ENCODE data around the gene SETD5. TPM values are rescaled to one million over a fixed set of nuclear protein-coding genes. Genes with fewer than 3 reads are reported as not detected.

The SETD5 gene
- total RNA-seq, 1 donor from 2014 or later = 198 TPM

DNA sequence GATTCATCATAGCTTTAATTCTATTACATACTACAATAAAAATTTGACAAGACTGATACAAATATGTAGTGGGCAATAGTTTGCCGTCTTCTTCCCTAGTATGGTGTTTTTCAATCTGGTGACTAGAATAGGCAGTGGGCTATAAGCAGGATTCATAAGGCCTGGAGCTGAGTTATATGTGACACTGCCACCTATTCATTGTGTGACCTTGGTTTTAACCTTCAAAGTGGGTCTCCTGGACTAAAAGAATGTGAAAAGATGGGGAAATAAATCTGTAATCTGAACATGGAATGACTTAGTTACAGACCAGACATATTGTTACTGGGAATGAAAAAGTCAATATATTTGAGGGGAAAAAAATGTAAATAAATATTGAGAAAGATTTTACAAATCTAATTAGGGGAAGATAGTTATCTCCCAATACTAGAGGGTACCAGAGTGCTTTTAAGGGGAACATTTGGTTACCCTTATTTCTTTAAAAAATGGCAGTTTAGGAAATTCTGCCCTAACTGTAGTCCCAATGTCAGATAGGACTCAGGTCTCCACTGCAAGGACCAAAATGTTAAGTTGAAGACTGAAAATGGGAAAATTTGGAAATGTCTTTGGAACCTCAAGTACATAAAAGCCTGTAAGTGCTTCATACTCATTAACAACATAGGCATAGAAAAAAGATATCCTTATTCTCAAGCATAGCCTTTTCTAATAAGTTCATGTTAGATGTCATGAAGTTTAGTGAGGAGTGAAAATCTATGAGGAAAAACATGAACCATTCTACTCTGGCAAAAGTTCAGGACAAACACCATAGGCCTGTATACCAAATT, 10.7 kb upstream of the SETD5 start:
- H3K4me1 Mint-ChIP-seq = peaks cover 3% of the 10 kb centered on the region
- TF ChIP-seq, protein P1, sequence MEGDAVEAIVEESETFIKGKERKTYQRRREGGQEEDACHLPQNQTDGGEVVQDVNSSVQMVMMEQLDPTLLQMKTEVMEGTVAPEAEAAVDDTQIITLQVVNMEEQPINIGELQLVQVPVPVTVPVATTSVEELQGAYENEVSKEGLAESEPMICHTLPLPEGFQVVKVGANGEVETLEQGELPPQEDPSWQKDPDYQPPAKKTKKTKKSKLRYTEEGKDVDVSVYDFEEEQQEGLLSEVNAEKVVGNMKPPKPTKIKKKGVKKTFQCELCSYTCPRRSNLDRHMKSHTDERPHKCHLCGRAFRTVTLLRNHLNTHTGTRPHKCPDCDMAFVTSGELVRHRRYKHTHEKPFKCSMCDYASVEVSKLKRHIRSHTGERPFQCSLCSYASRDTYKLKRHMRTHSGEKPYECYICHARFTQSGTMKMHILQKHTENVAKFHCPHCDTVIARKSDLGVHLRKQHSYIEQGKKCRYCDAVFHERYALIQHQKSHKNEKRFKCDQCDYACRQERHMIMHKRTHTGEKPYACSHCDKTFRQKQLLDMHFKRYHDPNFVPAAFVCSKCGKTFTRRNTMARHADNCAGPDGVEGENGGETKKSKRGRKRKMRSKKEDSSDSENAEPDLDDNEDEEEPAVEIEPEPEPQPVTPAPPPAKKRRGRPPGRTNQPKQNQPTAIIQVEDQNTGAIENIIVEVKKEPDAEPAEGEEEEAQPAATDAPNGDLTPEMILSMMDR (conservative IDR thresholded peaks at IDR 0.05) = no peak
- H3K36me3 Mint-ChIP-seq (ENCODE audit: low read depth) = peaks cover 14% of the 10 kb centered on the region
- no peaks in the 10 kb centered on the region for H3K9me3 Mint-ChIP-seq
- no peak overlapping the region for H3K27ac Mint-ChIP-seq (ENCODE audit: unreplicated experiment)
- no peaks in the 10 kb centered on the region for H3K27me3 Mint-ChIP-seq (ENCODE audit: low read depth)
- H3K4me3 Mint-ChIP-seq = no peak overlapping the region
- no peak for DNase-seq (ENCODE audit: low read depth, low spot score)

DNA sequence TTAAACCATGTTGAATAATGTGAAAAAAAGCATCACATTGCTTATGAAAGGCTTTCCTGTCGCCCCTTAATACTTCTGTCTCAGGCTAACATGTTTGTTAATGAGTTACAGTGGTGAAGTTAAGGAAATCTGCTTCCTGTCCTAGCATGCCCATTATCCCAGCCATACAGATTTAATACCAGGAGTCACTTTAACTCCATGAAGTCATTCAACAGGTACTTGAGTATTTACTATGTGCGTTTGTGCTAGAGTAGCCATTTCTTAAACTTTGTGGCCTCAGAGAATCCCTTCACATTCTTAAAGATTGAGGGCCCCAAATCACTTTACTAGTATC, 10.1 kb upstream of the SETD5 start:
- no peaks in the 10 kb centered on the region for H3K9me3 Mint-ChIP-seq
- peaks cover 7% of the 10 kb centered on the region for H3K4me1 Mint-ChIP-seq
- TF ChIP-seq, protein P1 (conservative IDR thresholded peaks at IDR 0.05) = no peak
- no peak overlapping the region for H3K4me3 Mint-ChIP-seq
- no peak overlapping the region for H3K27ac Mint-ChIP-seq (ENCODE audit: unreplicated experiment)
- H3K27me3 Mint-ChIP-seq (ENCODE audit: low read depth) = no peaks in the 10 kb centered on the region
- DNase-seq (ENCODE audit: low read depth, low spot score) = no peak
- peaks cover 16% of the 10 kb centered on the region for H3K36me3 Mint-ChIP-seq (ENCODE audit: low read depth)

DNA sequence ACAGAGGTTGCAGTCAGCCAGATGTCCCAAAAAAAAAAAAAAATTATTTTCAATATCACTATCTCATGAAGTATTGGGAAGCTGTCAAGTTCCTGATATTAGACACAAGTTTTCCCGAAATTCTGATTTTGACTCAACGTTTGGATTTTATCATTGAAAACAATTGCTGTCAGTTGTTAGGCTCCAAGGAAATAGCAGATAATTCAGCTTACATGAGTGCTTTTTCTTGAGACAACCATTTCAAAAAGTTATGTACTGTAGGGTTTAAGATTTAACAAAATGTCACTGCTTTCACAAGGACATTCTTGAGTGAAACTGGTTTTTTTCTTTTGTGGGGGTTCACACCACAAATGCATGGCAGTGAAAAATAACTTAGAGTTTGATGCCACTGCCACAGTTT, 9.3 kb upstream of the SETD5 start:
- peaks cover 20% of the 10 kb centered on the region for H3K36me3 Mint-ChIP-seq (ENCODE audit: low read depth)
- H3K9me3 Mint-ChIP-seq = no peaks in the 10 kb centered on the region
- DNase-seq (ENCODE audit: low read depth, low spot score) = no peak
- H3K4me3 Mint-ChIP-seq = no peak overlapping the region
- H3K27me3 Mint-ChIP-seq (ENCODE audit: low read depth) = no peaks in the 10 kb centered on the region
- peaks cover 7% of the 10 kb centered on the region for H3K4me1 Mint-ChIP-seq
- H3K27ac Mint-ChIP-seq (ENCODE audit: unreplicated experiment) = no peak overlapping the region
- TF ChIP-seq, protein P1 (conservative IDR thresholded peaks at IDR 0.05) = no peak

DNA sequence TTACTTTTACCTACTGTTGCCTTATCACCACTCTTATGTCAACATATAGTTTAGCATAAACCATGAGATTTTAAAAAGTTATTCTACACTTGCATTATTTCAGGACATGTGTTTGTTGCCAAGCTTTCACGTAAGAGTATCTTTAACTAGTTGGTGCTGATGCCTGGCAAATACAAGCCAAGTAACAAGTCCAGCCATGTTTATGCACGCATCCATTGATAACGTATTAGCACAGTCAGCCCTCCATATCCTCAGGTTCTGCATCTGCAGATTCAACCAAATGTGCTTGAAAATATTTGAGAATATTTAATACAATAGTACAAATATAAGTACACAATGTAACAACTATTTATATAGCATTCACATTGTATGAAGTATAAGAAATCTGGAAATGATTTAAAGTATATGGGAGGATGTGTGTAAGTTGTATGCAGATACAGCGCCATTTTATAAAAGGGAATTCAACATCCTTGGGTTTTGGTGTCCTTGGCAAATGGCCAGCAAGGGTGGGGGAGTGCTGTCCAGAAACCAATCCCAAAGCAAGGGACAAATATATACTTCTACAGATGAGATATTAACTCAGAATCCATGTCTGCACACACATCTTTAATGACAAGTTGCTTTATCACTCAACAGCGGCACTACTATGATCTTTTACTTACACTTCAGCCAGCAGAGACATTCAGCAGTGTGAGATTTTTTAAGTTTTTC, 8.7 kb upstream of the SETD5 start:
- H3K27me3 Mint-ChIP-seq (ENCODE audit: low read depth) = no peaks in the 10 kb centered on the region
- H3K4me1 Mint-ChIP-seq = peaks cover 11% of the 10 kb centered on the region
- no peak overlapping the region for H3K27ac Mint-ChIP-seq (ENCODE audit: unreplicated experiment)
- H3K36me3 Mint-ChIP-seq (ENCODE audit: low read depth) = peaks cover 20% of the 10 kb centered on the region
- H3K4me3 Mint-ChIP-seq = no peak overlapping the region
- TF ChIP-seq, protein P1 (conservative IDR thresholded peaks at IDR 0.05) = no peak
- no peak for DNase-seq (ENCODE audit: low read depth, low spot score)
- H3K9me3 Mint-ChIP-seq = no peaks in the 10 kb centered on the region

DNA sequence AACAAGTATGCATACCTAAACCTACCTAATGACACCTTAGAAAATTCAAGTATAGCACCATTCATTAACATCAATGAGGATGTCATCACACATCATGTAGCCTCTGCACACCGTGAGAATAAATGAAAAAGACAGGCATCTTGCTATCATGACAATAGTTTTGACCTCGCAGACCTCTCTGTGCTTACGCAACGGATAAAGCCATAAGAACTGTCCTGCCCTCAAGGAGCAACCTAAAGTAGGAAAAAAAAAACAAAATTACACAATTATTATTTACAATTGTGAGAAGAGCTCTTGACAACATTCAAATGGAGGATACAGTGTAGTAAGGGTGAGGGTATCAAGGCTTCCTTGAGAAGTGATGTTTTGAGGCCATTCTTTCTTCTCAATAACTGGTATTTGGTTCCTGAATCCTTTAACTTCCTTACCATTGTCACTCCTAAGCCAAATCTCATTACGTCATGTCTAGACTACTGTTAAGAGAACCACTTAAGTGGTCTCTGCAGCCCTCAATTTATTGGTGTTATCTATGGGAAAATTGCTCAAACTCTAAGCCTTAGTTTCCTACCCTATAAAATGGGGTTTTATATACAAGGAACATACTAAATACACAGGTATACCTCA, 7.0 kb upstream of the SETD5 start:
- H3K4me1 Mint-ChIP-seq = peaks cover 26% of the 10 kb centered on the region
- H3K4me3 Mint-ChIP-seq = peak overlapping the region; percentile 31
- no peak for DNase-seq (ENCODE audit: low read depth, low spot score)
- peaks cover 20% of the 10 kb centered on the region for H3K36me3 Mint-ChIP-seq (ENCODE audit: low read depth)
- H3K27me3 Mint-ChIP-seq (ENCODE audit: low read depth) = no peaks in the 10 kb centered on the region
- TF ChIP-seq, protein P1 (conservative IDR thresholded peaks at IDR 0.05) = no peak
- H3K27ac Mint-ChIP-seq (ENCODE audit: unreplicated experiment) = no peak overlapping the region
- H3K9me3 Mint-ChIP-seq = no peaks in the 10 kb centered on the region
